Fibroblast of lung (primary cell): ENCODE data around the gene CFAP61. TPM values are rescaled to one million over a fixed set of nuclear protein-coding genes. Genes with fewer than 3 reads are reported as not detected.

Source experiments
- DNase-seq, 2 donors: peaks; one replicate each; pipeline versions ENCODE4 v3.0.0 to v3.0.0-alpha.2; 2010; ENCODE audit warnings: low read depth in 2 of 2
- H2AFZ ChIP-seq: 2 replicates; pipeline ENCODE4 v1.5.1; 2012; ENCODE audit warnings: low read length, control low read depth, inconsistent platforms
- H3K27ac ChIP-seq: 2 replicates; pipeline ENCODE4 v1.5.1; 2011; ENCODE audit warnings: low read length, control low read depth; ENCODE audit not compliant: insufficient read depth
- H3K27me3 ChIP-seq: 2 replicates; pipeline ENCODE4 v1.5.1; 2011; ENCODE audit warnings: mild to moderate bottlenecking, low read length; ENCODE audit not compliant: control insufficient read depth, insufficient read depth
- H3K36me3 ChIP-seq: 2 replicates; pipeline ENCODE4 v1.5.1; 2011; ENCODE audit warnings: low read length; ENCODE audit not compliant: control insufficient read depth, insufficient read depth
- H3K4me1 ChIP-seq: 2 replicates; pipeline ENCODE4 v1.5.1; 2011; ENCODE audit warnings: low read length; ENCODE audit not compliant: control insufficient read depth, insufficient read depth; ENCODE audit errors: extremely low read depth
- H3K4me2 ChIP-seq: 2 replicates; pipeline ENCODE4 v1.5.1; 2011; ENCODE audit warnings: low read length, control low read depth; ENCODE audit not compliant: insufficient read depth; ENCODE audit errors: extremely low read depth
- H3K4me3 ChIP-seq, 4 experiments: fragments of 200-600 bp in 1 of 4; sonication (generic) in 1 of 4; replicated peaks in 1 of 4; 2 replicates each; pipeline ENCODE4 v1.5.1; 2011 to 2016; ENCODE audit warnings: low read length in 4 of 4, low read depth in 3 of 4, mild to moderate bottlenecking in 3 of 4, control low read depth in 2 of 4, inconsistent platforms in 1 of 4, mixed read lengths in 1 of 4; ENCODE audit not compliant: insufficient read depth in 1 of 4; ENCODE audit errors: control extremely low read depth in 1 of 4
- H3K79me2 ChIP-seq: 2 replicates; pipeline ENCODE4 v1.5.1; 2012; ENCODE audit warnings: mild to moderate bottlenecking, low read length, inconsistent platforms; ENCODE audit not compliant: control insufficient read depth, insufficient read depth
- H3K9ac ChIP-seq: 2 replicates; pipeline ENCODE4 v1.5.1; 2011; ENCODE audit warnings: mild to moderate bottlenecking, low read length, control low read depth; ENCODE audit not compliant: insufficient read depth
- H3K9me3 ChIP-seq: 2 replicates; pipeline ENCODE4 v1.5.1; 2012; ENCODE audit warnings: low read depth, low read length; ENCODE audit not compliant: control insufficient read depth, insufficient read depth
- H4K20me1 ChIP-seq: 2 replicates; pipeline ENCODE4 v1.5.1; 2011; ENCODE audit warnings: low read length; ENCODE audit not compliant: control insufficient read depth, insufficient read depth; ENCODE audit errors: extremely low read depth
- CTCF ChIP-seq, 2 donors: IDR thresholded peaks in 1 of 2; conservative IDR thresholded peaks in 1 of 2; 1 replicate in 1 of 2; 2 replicates in 1 of 2; pipeline ENCODE4 v1.5.1; 2011 to 2012; ENCODE audit warnings: low read length in 2 of 2, control low read depth in 1 of 2, inconsistent platforms in 1 of 2, low read depth in 1 of 2, mild to moderate bottlenecking in 1 of 2
- EZH2 ChIP-seq: IDR thresholded peaks from 2 replicates; pipeline ENCODE4 v1.5.1; 2012; ENCODE audit warnings: low read length, control low read depth, mild to moderate bottlenecking; ENCODE audit errors: missing control alignments
- polyA plus RNA-seq, 2 donors: library from polyadenylated mRNA; depleted of rRNA in 1 of 2; stranded (reverse) in 1 of 2; unstranded in 1 of 2; fragments of >200 nt; gene quantifications; 2 replicates each; pipeline ENCODE4 v1.2.1, GENCODE V29; 2011 to 2012; ENCODE audit warnings: missing spikeins in 1 of 2
- total RNA-seq: library from RNA; depleted of rRNA; stranded (reverse); fragments of >200 nt; gene quantifications from 2 replicates; pipeline ENCODE4 v1.2.1, GENCODE V29; 2014

The CFAP61 gene
- total and polyA plus RNA-seq, 2 donors (not counting 1 experiment from before 2014, with no cell fraction given): not detected

- Histone ChIP-seq H3K4me2 (no peak overlapping the region), H2AFZ (no peak overlapping the region), H3K36me3 (no peaks in the 10 kb centered on the region), H3K4me3 (no peak overlapping the region), H4K20me1 (no peaks in the 10 kb centered on the region), H3K27me3 (peaks cover 71% of the 10 kb centered on the region), H3K79me2 (no peaks in the 10 kb centered on the region), H3K9ac (no peak overlapping the region), H3K4me1 (no peaks in the 10 kb centered on the region), H3K27ac (no peak overlapping the region), H3K9me3 (no peaks in the 10 kb centered on the region)
- no peak for DNase-seq
- TF ChIP-seq CTCF (conservative IDR thresholded peaks at IDR 0.05 in 1 of 2, IDR thresholded peaks at IDR 0.05 in 1 of 2; ENCODE audit: low read depth in 1 of 2, low read length in 2 of 2) (no peak), EZH2 (peak; percentile 61)
Measured at GRCh38 chr20:20369250-20370093, 317.1 kb downstream of the CFAP61 start.

- Histone ChIP-seq H3K79me2 (no peaks in the 10 kb centered on the region), H3K27ac (no peak overlapping the region), H3K27me3 (peaks cover 64% of the 10 kb centered on the region), H3K4me2 (no peak overlapping the region), H3K9me3 (no peaks in the 10 kb centered on the region), H4K20me1 (no peaks in the 10 kb centered on the region), H2AFZ (no peak overlapping the region), H3K9ac (no peak overlapping the region), H3K36me3 (no peaks in the 10 kb centered on the region), H3K4me1 (no peaks in the 10 kb centered on the region), H3K4me3 (no peak overlapping the region)
- DNase-seq: no peak
- peak; percentile 9 for TF ChIP-seq EZH2
- no peak for TF ChIP-seq CTCF (conservative IDR thresholded peaks at IDR 0.05 in 1 of 2, IDR thresholded peaks at IDR 0.05 in 1 of 2; ENCODE audit: low read depth in 1 of 2, low read length in 2 of 2)
Measured at GRCh38 chr20:20370094-20370575, 317.8 kb downstream of the CFAP61 start.

GRCh38 chr20:20371083-20371482 is 318.8 kb downstream of the CFAP61 start:
- DNase-seq: no peak
- no peak for TF ChIP-seq EZH2
- TF ChIP-seq CTCF (conservative IDR thresholded peaks at IDR 0.05 in 1 of 2, IDR thresholded peaks at IDR 0.05 in 1 of 2; ENCODE audit: low read depth in 1 of 2, low read length in 2 of 2): no peak
- Histone ChIP-seq H3K9me3 (no peaks in the 10 kb centered on the region), H3K27me3 (peaks cover 56% of the 10 kb centered on the region), H3K79me2 (no peaks in the 10 kb centered on the region), H2AFZ (no peak overlapping the region), H3K4me1 (no peaks in the 10 kb centered on the region), H3K27ac (no peak overlapping the region), H4K20me1 (no peaks in the 10 kb centered on the region), H3K9ac (no peak overlapping the region), H3K4me2 (no peak overlapping the region), H3K4me3 (no peak overlapping the region), H3K36me3 (no peaks in the 10 kb centered on the region)
